SU-DHL-6 (cell line): ENCODE measurements around the gene CEACAM20.
"Not testable (repeated sequence)": the region's sequence is repeated elsewhere in the genome, so short reads cannot be mapped to it uniquely, and the experiment has no call there.

Source experiments
- H2AFZ ChIP-seq: fragments of 200-600 bp; sonication (generic); 2 replicates; pipeline ENCODE4 v1.6.1; 2014; ENCODE audit warnings: low read depth, mild to moderate bottlenecking, moderate library complexity, mixed read lengths, antibody characterized with exemption, low read length; ENCODE audit not compliant: severe bottlenecking
- H3F3A ChIP-seq: fragments of 200-600 bp; shearing (Covaris generic); 2 replicates; pipeline ENCODE4 v1.6.0; 2016; ENCODE audit warnings: antibody characterized with exemption, mild to moderate bottlenecking; ENCODE audit not compliant: insufficient read depth
- H3K27ac ChIP-seq: fragments of 200-600 bp; sonication (generic); 2 replicates; pipeline ENCODE4 v1.5.1; 2016; ENCODE audit warnings: low read depth, mild to moderate bottlenecking, low read length, moderate library complexity, mixed read lengths
- H3K27me3 ChIP-seq: fragments of 200-600 bp; sonication (generic), shearing (Covaris generic); 2 replicates; pipeline ENCODE4 v1.6.0; 2014; ENCODE audit warnings: mild to moderate bottlenecking, low read length
- H3K36me3 ChIP-seq: fragments of 200-600 bp; sonication (generic); 2 replicates; pipeline ENCODE4 v1.6.1; 2014; ENCODE audit warnings: mild to moderate bottlenecking, low read length, mixed read lengths
- H3K4me2 ChIP-seq: fragments of 300-600, 200-600 bp; shearing (Covaris generic), sonication (generic); 2 replicates; pipeline ENCODE4 v1.6.0; 2014; ENCODE audit warnings: low read length, low read depth, mild to moderate bottlenecking; ENCODE audit not compliant: poor library complexity, severe bottlenecking
- H3K4me3 ChIP-seq: fragments of 200-600 bp; sonication (generic); 2 replicates; pipeline ENCODE4 v1.5.1; 2014; ENCODE audit warnings: antibody characterized with exemption, low read length, mild to moderate bottlenecking, mixed read lengths; ENCODE audit not compliant: insufficient read depth, poor library complexity, severe bottlenecking
- H3K79me2 ChIP-seq: fragments of 200-600 bp; sonication (generic); 2 replicates; pipeline ENCODE4 v1.6.1; 2014; ENCODE audit warnings: mild to moderate bottlenecking, low read length, moderate library complexity; ENCODE audit not compliant: insufficient read depth
- H3K9ac ChIP-seq: fragments of 200-600 bp; sonication (generic); 2 replicates; pipeline ENCODE4 v1.7.0; 2014; ENCODE audit warnings: mild to moderate bottlenecking, low read length
- H3K9me2 ChIP-seq: fragments of 200-600 bp; sonication (generic); replicated peaks from 2 replicates; pipeline ENCODE4 v1.6.1; 2014; ENCODE audit warnings: low read length; ENCODE audit not compliant: insufficient read depth
- H3K9me3 ChIP-seq: fragments of 200-600 bp; sonication (generic); 2 replicates; pipeline ENCODE4 v1.6.1; 2014; ENCODE audit warnings: low read length, mixed read lengths; ENCODE audit not compliant: insufficient read depth
- H4K20me1 ChIP-seq: fragments of 200-600 bp; sonication (generic); 2 replicates; pipeline ENCODE4 v1.6.1; 2014; ENCODE audit warnings: low read depth, mild to moderate bottlenecking, antibody characterized with exemption, low read length, moderate library complexity, mixed read lengths
- CTCF ChIP-seq: fragments of 200-600 bp; sonication (generic); IDR thresholded peaks from one replicate; pipeline ENCODE4 v1.5.1; 2017; ENCODE audit warnings: antibody characterized with exemption, mild to moderate bottlenecking, low read length, moderate library complexity; ENCODE audit not compliant: insufficient read depth, poor library complexity, severe bottlenecking
- EZH2phosphoT487 ChIP-seq: fragments of 200-600 bp; sonication (generic), shearing (Covaris generic); conservative IDR thresholded peaks from 2 replicates; pipeline ENCODE4 v1.6.1; 2018; ENCODE audit warnings: mild to moderate bottlenecking, antibody characterized with exemption, low read length, moderate library complexity, mixed read lengths

Gene CEACAM20

GRCh38 chr19:44553478-44554171 is 24.1 kb upstream of the CEACAM20 start:
- Histone ChIP-seq H3K27ac (no peak overlapping the region), H3K9ac (no peak overlapping the region), H3K4me2 (no peak overlapping the region), H3F3A (no peaks in the 10 kb centered on the region), H2AFZ (no peak overlapping the region), H4K20me1 (no peaks in the 10 kb centered on the region), H3K9me2 (no peaks in the 10 kb centered on the region), H3K79me2 (no peaks in the 10 kb centered on the region), H3K9me3 (no peaks in the 10 kb centered on the region), H3K27me3 (no peaks in the 10 kb centered on the region), H3K4me3 (no peak overlapping the region), H3K36me3 (no peaks in the 10 kb centered on the region)
- TF ChIP-seq CTCF (no peak), EZH2phosphoT487 (no peak)

- Histone ChIP-seq H3K36me3 (no peaks in the 10 kb centered on the region), H3K27ac (no peak overlapping the region), H3K79me2 (no peaks in the 10 kb centered on the region), H3K4me3 (no peak overlapping the region), H3K27me3 (no peaks in the 10 kb centered on the region), H2AFZ (no peak overlapping the region), H3K4me2 (no peak overlapping the region), H3F3A (no peaks in the 10 kb centered on the region), H3K9ac (no peak overlapping the region), H3K9me3 (no peaks in the 10 kb centered on the region), H4K20me1 (no peaks in the 10 kb centered on the region), H3K9me2 (no peaks in the 10 kb centered on the region)
- peak; percentile 65 for TF ChIP-seq CTCF
- no peak for TF ChIP-seq EZH2phosphoT487
Measured at GRCh38 chr19:44552324-44552723, 22.8 kb upstream of the CEACAM20 start.

GRCh38 chr19:44551850-44552249 is 22.4 kb upstream of the CEACAM20 start:
- Histone ChIP-seq H3K36me3 (no peaks in the 10 kb centered on the region), H3K9me2 (no peaks in the 10 kb centered on the region), H3K27me3 (no peaks in the 10 kb centered on the region), H3K4me3 (no peak overlapping the region), H3F3A (no peaks in the 10 kb centered on the region), H4K20me1 (no peaks in the 10 kb centered on the region), H3K79me2 (no peaks in the 10 kb centered on the region), H3K9me3 (no peaks in the 10 kb centered on the region), H3K4me2 (no peak overlapping the region), H2AFZ (no peak overlapping the region), H3K9ac (no peak overlapping the region), H3K27ac (no peak overlapping the region)
- TF ChIP-seq EZH2phosphoT487 (no peak), CTCF (no peak)

DNA sequence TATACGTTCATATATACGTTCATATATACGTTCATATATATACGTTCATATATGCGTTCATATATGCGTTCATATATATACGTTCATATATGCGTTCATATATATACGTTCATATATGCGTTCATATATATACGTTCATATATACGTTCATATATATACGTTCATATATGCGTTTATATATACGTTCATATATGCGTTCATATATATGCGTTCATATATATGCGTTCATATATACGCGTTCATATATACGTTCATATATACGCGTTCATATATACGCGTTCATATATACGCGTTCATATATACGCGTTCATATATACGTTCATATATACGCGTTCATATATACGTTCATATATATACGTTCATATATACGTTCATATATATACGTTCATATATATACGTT is 21.5 kb upstream of the CEACAM20 start:
- H3K27me3 ChIP-seq, H3K79me2 ChIP-seq, H3K9me2 ChIP-seq: not testable (repeated sequence)

More for the DNA sequence above, 21.5 kb upstream of the CEACAM20 start:
- not testable (repeated sequence) for H3K36me3 ChIP-seq, H2AFZ ChIP-seq, H4K20me1 ChIP-seq, H3F3A ChIP-seq, H3K27ac ChIP-seq, H3K4me2 ChIP-seq, H3K9me3 ChIP-seq, H3K9ac ChIP-seq, H3K4me3 ChIP-seq
